SJCRH30 (cell line): ENCODE measurements around the gene IL20RA. TPM values are rescaled to one million over a fixed set of nuclear protein-coding genes. Genes with fewer than 3 reads are reported as not detected.
"Not testable (repeated sequence)": the region's sequence is repeated elsewhere in the genome, so short reads cannot be mapped to it uniquely, and the experiment has no call there.

Source experiments
- DNase-seq, 2 experiments: peaks; one replicate each; pipeline ENCODE4 v3.0.0-alpha.2; 2015 to 2020
- H3K27ac ChIP-seq: fragments of 250-450 bp; sonication (Bioruptor Pico); 2 replicates; pipeline ENCODE4 v1.5.1; 2020; ENCODE audit warnings: mild to moderate bottlenecking, moderate library complexity
- H3K27me3 ChIP-seq: fragments of 250-450 bp; sonication (Bioruptor Pico); 2 replicates; pipeline ENCODE4 v1.5.1; 2020; ENCODE audit warnings: mild to moderate bottlenecking, moderate library complexity
- H3K36me3 ChIP-seq: fragments of 250-450 bp; sonication (Bioruptor Pico); 2 replicates; pipeline ENCODE4 v1.5.1; 2020; ENCODE audit warnings: mild to moderate bottlenecking, moderate library complexity
- H3K4me1 ChIP-seq: fragments of 250-450 bp; sonication (Bioruptor Pico); 2 replicates; pipeline ENCODE4 v1.5.1; 2020; ENCODE audit warnings: mild to moderate bottlenecking, moderate library complexity
- H3K4me3 ChIP-seq: fragments of 250-450 bp; sonication (Bioruptor Pico); 2 replicates; pipeline ENCODE4 v1.5.1; 2020; ENCODE audit warnings: mild to moderate bottlenecking, moderate library complexity
- H3K9me3 ChIP-seq: fragments of 250-450 bp; sonication (Bioruptor Pico); replicated peaks from 2 replicates; pipeline ENCODE4 v1.5.1; 2020; ENCODE audit warnings: mild to moderate bottlenecking, moderate library complexity
- total RNA-seq: library from RNA; depleted of rRNA; stranded (reverse); fragments of >200 nt; shearing (Covaris generic); gene quantifications from 2 replicates; pipeline ENCODE4 v1.2.3, GENCODE V29; 2014; rRNA removed

Gene IL20RA
- total RNA-seq, 1 experiment from 2014 or later = 0.22 TPM

DNA sequence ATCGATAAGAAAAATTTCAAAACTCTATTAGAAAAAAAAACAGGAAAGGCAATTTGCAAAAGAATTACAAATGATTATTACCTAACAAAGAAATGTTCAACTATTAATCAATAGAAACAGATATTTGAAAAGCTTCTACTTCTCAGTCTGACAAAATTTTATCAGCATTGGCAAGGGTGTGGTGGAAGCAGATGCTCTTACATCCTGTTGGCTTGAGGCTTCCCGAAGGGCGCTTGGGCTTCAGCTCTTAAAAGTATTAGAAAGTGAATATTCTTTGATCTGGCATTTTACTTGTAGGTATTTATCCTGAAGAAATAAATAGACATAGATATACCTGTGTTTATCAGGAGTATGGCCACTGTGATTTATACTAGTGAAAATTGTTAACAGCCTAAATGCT lies 84.0 kb downstream of the IL20RA start:
- Histone ChIP-seq H3K36me3 (no peaks in the 10 kb centered on the region), H3K27ac (no peak overlapping the region), H3K4me1 (peaks cover 29% of the 10 kb centered on the region), H3K27me3 (no peaks in the 10 kb centered on the region), H3K9me3 (0 out of 2 replicates have a peak, but pooled peaks cover 1% of the 10 kb centered on the region), H3K4me3 (no peak overlapping the region)
- no peak for DNase-seq

DNA sequence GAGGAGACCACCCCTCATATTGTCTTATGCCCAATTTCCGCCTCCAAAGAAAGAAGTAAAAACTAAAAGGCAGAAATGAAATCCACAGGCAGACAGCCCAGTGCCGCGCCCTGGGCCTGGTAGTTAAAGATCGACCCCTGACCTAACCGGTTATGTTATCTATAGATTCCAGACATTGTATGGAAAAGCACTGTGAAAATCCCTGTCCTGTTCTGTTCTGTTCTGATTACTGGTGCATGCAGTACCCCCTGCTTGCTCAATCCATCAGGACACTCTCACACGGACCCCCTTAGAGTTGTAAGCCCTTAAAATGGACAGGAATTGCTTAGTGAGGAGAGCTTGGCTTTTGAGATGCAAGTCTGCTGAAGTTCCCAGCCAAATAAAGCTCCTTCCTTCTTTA lies 84.8 kb downstream of the IL20RA start:
- DNase-seq, H3K9me3 ChIP-seq, H3K4me3 ChIP-seq, H3K27ac ChIP-seq, H3K27me3 ChIP-seq, H3K36me3 ChIP-seq: not testable (repeated sequence)
- H3K4me1 ChIP-seq = peaks cover 29% of the 10 kb centered on the region

DNA sequence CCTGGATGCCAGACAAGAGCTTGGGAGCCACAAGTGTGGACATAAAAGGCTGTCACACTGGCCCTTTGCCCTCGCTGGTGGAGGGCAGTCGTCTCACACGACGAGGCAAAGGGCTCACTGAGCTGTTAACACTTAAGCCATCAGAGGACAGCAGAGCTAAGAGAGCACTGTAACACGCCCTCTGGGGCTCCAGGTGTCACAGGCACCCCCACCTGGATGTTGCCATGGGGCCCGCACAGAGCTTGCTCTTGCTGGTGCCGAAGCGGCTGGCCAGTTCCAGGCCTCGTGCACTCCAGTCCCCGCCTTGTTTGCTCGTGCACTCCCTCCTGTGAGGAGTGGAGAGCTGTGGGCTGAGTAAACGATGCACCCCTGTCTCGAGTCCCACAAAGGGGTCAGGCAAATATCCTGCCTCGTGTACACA lies 85.3 kb downstream of the IL20RA start:
- 0 out of 2 replicates have a peak, but pooled peaks cover 3% of the 10 kb centered on the region for H3K9me3 ChIP-seq
- no peaks in the 10 kb centered on the region for H3K27me3 ChIP-seq
- DNase-seq = no peak
- no peaks in the 10 kb centered on the region for H3K36me3 ChIP-seq
- H3K27ac ChIP-seq = no peak overlapping the region
- no peak overlapping the region for H3K4me3 ChIP-seq
- H3K4me1 ChIP-seq = peaks cover 29% of the 10 kb centered on the region

DNA sequence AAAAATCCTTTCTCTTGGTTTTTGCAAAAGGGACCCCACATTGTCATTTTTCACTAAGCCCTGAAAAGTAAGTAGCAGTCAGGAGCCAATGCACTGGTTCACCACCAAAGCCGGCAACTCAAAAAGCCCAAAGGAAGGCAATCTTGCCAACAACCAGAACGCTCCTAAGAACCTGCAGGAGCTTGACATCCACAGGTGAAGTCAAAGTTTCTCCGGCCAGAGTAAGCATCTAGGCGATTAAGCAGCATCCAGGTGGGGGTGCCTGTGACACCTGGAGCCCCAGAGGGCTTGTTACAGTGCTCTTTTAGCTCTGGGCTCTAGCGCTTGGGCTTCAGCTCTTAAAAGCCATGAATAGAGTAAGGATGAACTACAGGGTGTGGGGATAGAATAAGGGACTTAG lies 86.6 kb downstream of the IL20RA start:
- Histone ChIP-seq H3K4me3 (no peak overlapping the region), H3K27me3 (no peaks in the 10 kb centered on the region), H3K36me3 (no peaks in the 10 kb centered on the region), H3K4me1 (peaks cover 22% of the 10 kb centered on the region), H3K27ac (no peak overlapping the region), H3K9me3 (0 out of 2 replicates have a peak, but pooled peaks cover 3% of the 10 kb centered on the region)
- DNase-seq = no peak

DNA sequence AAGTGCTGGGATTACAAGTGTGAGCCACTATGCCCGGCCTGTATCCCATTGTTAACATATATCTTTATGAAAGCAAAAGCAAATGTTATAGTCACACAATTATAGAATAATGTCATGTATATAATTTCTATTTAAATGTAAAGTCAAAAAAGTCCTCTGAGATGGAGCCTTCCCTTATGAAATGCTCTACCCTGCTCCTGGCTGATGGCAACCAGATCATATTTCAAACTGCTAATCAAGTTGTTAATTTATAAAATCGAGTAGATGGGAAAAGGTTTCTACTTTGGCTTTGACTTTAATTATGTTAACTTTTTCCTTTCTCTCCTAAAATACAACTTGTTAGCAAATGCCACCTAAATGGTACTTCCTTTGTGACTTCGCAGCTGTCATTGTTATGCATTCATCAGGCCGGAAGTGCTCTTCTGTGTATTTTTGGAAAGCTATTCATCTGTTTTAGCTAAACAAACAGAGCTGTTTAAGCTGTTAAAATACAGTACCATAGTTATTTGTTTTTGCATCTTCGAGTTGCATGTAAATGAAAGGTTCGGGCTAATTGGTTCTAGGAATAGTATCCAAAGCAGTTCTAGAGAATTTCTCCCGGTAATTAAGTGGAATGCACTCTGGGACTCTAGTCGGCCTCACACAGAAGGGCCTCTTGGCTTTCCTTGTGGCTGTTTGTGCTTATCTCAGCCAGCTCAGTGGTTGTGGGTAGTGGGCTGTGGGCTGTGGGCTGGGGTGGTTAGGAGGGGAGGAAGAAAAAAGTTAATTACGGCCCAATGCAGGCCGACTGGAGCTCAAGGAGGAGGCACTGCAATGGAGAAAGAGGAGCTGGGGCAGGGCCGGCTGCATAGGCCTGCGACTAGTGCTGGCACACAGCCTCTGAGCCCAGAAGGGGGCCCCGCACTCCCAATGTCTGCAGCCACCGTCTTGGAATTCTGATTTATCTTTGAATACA lies 87.9 kb downstream of the IL20RA start:
- Histone ChIP-seq H3K9me3 (0 out of 2 replicates have a peak, but pooled peaks cover 3% of the 10 kb centered on the region), H3K27ac (peak overlapping the region; percentile 57), H3K4me3 (peak overlapping the region; percentile 28), H3K27me3 (no peaks in the 10 kb centered on the region), H3K4me1 (peaks cover 20% of the 10 kb centered on the region), H3K36me3 (no peaks in the 10 kb centered on the region)
- DNase-seq = peak; percentile 61 to 70

DNA sequence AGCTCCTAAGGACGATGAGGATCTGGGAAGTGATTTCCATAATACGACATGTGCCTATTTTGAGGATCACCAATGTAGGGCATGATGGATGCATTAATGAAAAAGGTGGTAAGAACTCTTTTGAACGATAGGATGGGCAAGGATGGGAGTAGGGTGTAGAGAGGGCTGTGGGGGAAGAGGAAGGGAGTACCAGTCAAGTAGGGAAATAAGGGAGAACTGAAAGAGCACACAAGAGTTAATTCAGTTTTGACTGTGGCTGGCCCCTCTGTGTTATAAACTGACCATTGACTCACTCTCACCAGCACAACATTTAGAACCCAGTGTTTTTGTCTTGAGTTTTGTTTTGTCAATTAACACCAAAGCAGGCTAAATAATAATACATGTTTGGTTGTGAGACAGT lies 89.6 kb downstream of the IL20RA start:
- H3K27ac ChIP-seq = no peak overlapping the region
- no peak for DNase-seq
- 0 out of 2 replicates have a peak, but pooled peaks cover 3% of the 10 kb centered on the region for H3K9me3 ChIP-seq
- H3K36me3 ChIP-seq = no peaks in the 10 kb centered on the region
- no peak overlapping the region for H3K4me3 ChIP-seq
- H3K27me3 ChIP-seq = no peaks in the 10 kb centered on the region
- peaks cover 17% of the 10 kb centered on the region for H3K4me1 ChIP-seq

DNA sequence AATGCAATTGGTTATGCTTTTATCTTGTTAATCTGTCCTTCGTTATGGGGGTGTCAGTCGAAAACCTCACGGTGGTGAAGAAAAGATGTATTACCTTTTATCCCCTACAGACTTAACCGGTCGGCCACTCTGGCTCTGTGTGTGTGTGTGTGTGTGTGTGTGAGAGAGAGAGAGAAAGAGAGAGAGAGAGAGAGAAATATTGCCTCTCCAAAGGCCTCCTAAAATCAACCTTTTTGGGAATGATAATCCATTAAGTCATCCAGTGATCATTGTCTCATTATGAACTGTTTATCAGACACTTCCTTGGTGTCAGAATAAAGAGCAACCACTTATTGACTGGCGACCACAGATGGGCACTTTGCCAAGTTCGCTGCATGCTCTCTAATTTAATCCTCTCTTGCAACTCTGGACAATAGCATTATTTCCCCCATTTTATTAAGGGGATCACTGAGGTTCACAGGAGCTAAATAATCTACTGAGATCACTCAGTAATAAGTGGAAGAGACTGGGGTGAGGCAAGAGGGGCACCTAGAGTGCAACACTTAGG lies 92.0 kb downstream of the IL20RA start:
- Histone ChIP-seq H3K27ac (no peak overlapping the region), H3K27me3 (no peaks in the 10 kb centered on the region), H3K36me3 (no peaks in the 10 kb centered on the region), H3K4me1 (peaks cover 17% of the 10 kb centered on the region), H3K9me3 (0 out of 2 replicates have a peak, but pooled peaks cover 3% of the 10 kb centered on the region), H3K4me3 (peak overlapping the region; percentile 16; the same call in 1 of the 2 replicates)
- DNase-seq = peak; percentile 31 to 64

DNA sequence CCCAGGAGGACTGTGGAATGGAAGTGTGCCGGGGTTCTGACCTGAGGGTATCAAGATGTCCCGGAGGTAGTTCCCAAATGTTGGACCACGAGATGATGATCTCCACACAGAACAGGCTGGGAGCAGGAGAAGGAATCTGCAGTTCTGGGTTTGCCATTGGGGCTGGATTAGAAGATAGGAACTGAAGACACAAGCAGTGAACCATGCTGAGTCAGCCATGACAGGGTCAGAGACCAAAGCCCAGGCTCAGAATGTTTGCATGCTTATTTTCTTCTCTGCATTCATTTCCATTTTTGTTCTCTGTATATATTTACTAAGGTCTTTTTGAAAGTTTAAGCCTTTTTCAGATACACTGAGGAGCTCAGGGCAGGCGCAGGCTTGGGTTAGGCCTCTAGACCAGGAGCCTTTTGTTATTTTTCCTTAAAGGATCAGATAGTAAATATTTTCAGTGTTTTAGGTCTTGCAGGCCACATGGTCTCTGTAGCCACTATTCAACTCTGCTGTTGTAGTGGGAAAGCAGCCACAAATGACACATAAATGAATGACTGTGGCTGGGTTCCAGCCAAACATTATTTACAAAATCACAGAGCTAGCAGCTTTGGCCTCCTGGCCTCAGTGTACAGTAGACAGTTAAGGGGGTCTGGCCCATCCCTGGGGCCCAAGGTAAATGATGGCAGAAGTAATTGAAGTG lies 94.2 kb downstream of the IL20RA start:
- H3K4me1 ChIP-seq = peaks cover 9% of the 10 kb centered on the region
- H3K36me3 ChIP-seq = no peaks in the 10 kb centered on the region
- no peaks in the 10 kb centered on the region for H3K9me3 ChIP-seq
- no peak overlapping the region for H3K27ac ChIP-seq
- H3K4me3 ChIP-seq = no peak overlapping the region
- no peaks in the 10 kb centered on the region for H3K27me3 ChIP-seq
- no peak for DNase-seq

Other genes with a start within 250 kb of the IL20RA start
- 3.6 and 3.9 TPM in 2 replicates for gene PEX7, start 222.4 kb downstream of the IL20RA start, total RNA-seq
- gene SLC35D3, start 122.7 kb downstream of the IL20RA start, total RNA-seq = 0.05 and 0.06 TPM in 2 replicates
- gene IL22RA2, start 128.7 kb upstream of the IL20RA start, total RNA-seq = not detected in 2 replicates
- gene IFNGR1, start 174.4 kb upstream of the IL20RA start, total RNA-seq = 27.3 and 28.1 TPM in 2 replicates